H1 (cell line): ENCODE measurements around the gene FREM1. TPM values are rescaled to one million over a fixed set of nuclear protein-coding genes. Genes with fewer than 3 reads are reported as not detected.

Experiments
- CTCF ChIA-PET: fragments of 300-600 bp; sonication (Branson Sonifier 250); formaldehyde crosslinking; loops from one replicate; lab custom pipeline; 2021; ENCODE audit not compliant: partially characterized antibody; lab: Charles Lee
- POLR2A ChIA-PET: fragments of 300-600 bp; sonication (Branson Sonifier 250); formaldehyde crosslinking; loops from one replicate; lab custom pipeline; 2021; ENCODE audit warnings: inconsistent platforms; ENCODE audit not compliant: partially characterized antibody; lab: Charles Lee
- DNase-seq, 2 experiments: peaks; one replicate each; pipeline versions ENCODE4 v3.0.0 to v3.0.0-alpha.2; 2010 to 2022; ENCODE audit warnings: low spot score in 2 of 2, low read depth in 1 of 2, mixed read lengths in 1 of 2
- FAIRE-seq: peaks from 2 replicates; lab custom pipeline; 2011; peaks lifted over from hg19 to GRCh38; lab: Jason Lieb, UNC
- H2AFZ ChIP-seq: 2 replicates; pipeline ENCODE4 v1.8.1; 2012; ENCODE audit warnings: low read length, inconsistent platforms
- H2AK5ac ChIP-seq: 2 replicates; pipeline ENCODE4 v1.6.1; 2013; ENCODE audit warnings: low read depth, low read length
- H2BK120ac ChIP-seq: replicated peaks from 2 replicates; pipeline ENCODE3; 2013; ENCODE audit warnings: low read depth, low read length, inconsistent platforms
- H2BK12ac ChIP-seq: 2 replicates; pipeline ENCODE4 v1.6.1; 2013; ENCODE audit warnings: low read depth, low read length
- H2BK15ac ChIP-seq: 2 replicates; pipeline ENCODE4 v1.6.1; 2013; ENCODE audit warnings: low read length
- H2BK20ac ChIP-seq: 2 replicates; pipeline ENCODE4 v1.6.1; 2013; ENCODE audit warnings: low read length
- H2BK5ac ChIP-seq: 2 replicates; pipeline ENCODE4 v1.6.1; 2013; ENCODE audit warnings: low read depth, low read length
- H3K14ac ChIP-seq: 2 replicates; pipeline ENCODE4 v1.6.1; 2013; ENCODE audit warnings: inconsistent platforms; ENCODE audit not compliant: insufficient read length
- H3K18ac ChIP-seq: 2 replicates; pipeline ENCODE4 v1.6.1; 2013; ENCODE audit warnings: low read length; ENCODE audit errors: extremely low read depth
- H3K23ac ChIP-seq: 2 replicates; pipeline ENCODE4 v1.6.1; 2013; ENCODE audit warnings: inconsistent platforms; ENCODE audit not compliant: insufficient read length
- H3K23me2 ChIP-seq: 2 replicates; pipeline ENCODE4 v1.6.1; 2013; ENCODE audit warnings: low read depth, low read length
- H3K27ac ChIP-seq: 2 replicates; pipeline ENCODE4 v1.6.1; 2011; ENCODE audit warnings: low read depth, low read length, inconsistent platforms
- H3K27me3 ChIP-seq, 4 experiments: replicated peaks in 1 of 4; 1 replicate in 1 of 4; 2 replicates in 3 of 4; pipeline versions ENCODE4 v1.6.1 to v1.8.1; 2011 to 2013; ENCODE audit warnings: low read length in 3 of 4, mild to moderate bottlenecking in 3 of 4, inconsistent platforms in 2 of 4, mixed read lengths in 2 of 4, moderate library complexity in 1 of 4; ENCODE audit not compliant: control insufficient read depth in 3 of 4, insufficient read depth in 3 of 4; ENCODE audit errors: extremely low read depth in 1 of 4
- H3K36me3 ChIP-seq, 4 experiments: 2 replicates each; pipeline versions ENCODE4 v1.6.1 to v1.8.1; 2011 to 2013; ENCODE audit warnings: mild to moderate bottlenecking in 4 of 4, low read length in 3 of 4, moderate library complexity in 2 of 4, control low read depth in 1 of 4, inconsistent platforms in 1 of 4; ENCODE audit not compliant: insufficient read depth in 4 of 4, control insufficient read depth in 2 of 4
- H3K4ac ChIP-seq: replicated peaks from 2 replicates; pipeline ENCODE3; 2013; ENCODE audit warnings: low read length, low read depth, mixed read lengths, inconsistent platforms; ENCODE audit not compliant: insufficient read length
- H3K4me1 ChIP-seq, 4 experiments: replicated peaks in 1 of 4; 1 replicate in 1 of 4; 2 replicates in 3 of 4; pipeline versions ENCODE4 v1.6.1 to v1.8.1; 2011 to 2013; ENCODE audit warnings: low read length in 3 of 4, inconsistent platforms in 2 of 4, mixed read lengths in 1 of 4; ENCODE audit not compliant: insufficient read depth in 4 of 4, control insufficient read depth in 3 of 4
- H3K4me2 ChIP-seq, 2 experiments: 2 replicates each; pipeline versions ENCODE4 v1.6.1 to v1.8.1; 2011 to 2013; ENCODE audit warnings: low read depth in 2 of 2, low read length in 2 of 2, control low read depth in 1 of 2, inconsistent platforms in 1 of 2, mild to moderate bottlenecking in 1 of 2; ENCODE audit not compliant: insufficient read depth in 1 of 2
- H3K4me3 ChIP-seq, 4 experiments: fragments of 200-600, 300-600 bp in 1 of 4; sonication (generic), shearing (Covaris generic), sonication (Bioruptor Twin) in 1 of 4; 2 replicates each; pipeline versions ENCODE4 v1.5.1 to v1.8.1; 2011 to 2016; ENCODE audit warnings: low read length in 4 of 4, low read depth in 3 of 4, control low read depth in 2 of 4, inconsistent platforms in 2 of 4, mild to moderate bottlenecking in 2 of 4, mixed read lengths in 1 of 4, moderate library complexity in 1 of 4; ENCODE audit not compliant: insufficient read depth in 2 of 4; ENCODE audit errors: extremely low read depth in 1 of 4
- H3K56ac ChIP-seq: replicated peaks from 2 replicates; pipeline ENCODE3; 2013; ENCODE audit warnings: low read depth, mild to moderate bottlenecking, mixed read lengths, low read length, inconsistent platforms; ENCODE audit not compliant: insufficient read length
- H3K79me1 ChIP-seq: 2 replicates; pipeline ENCODE4 v1.6.1; 2013; ENCODE audit warnings: low read depth, low read length, control low read depth
- H3K79me2 ChIP-seq, 2 experiments: 2 replicates each; pipeline versions ENCODE4 v1.6.1 to v1.8.1; 2012 to 2013; ENCODE audit warnings: low read length in 2 of 2, mild to moderate bottlenecking in 2 of 2, inconsistent platforms in 1 of 2; ENCODE audit not compliant: insufficient read depth in 2 of 2, control insufficient read depth in 1 of 2
- H3K9ac ChIP-seq, 4 experiments: replicated peaks in 1 of 4; 1 replicate in 1 of 4; 2 replicates in 3 of 4; pipeline versions ENCODE4 v1.6.1 to v1.8.1; 2011 to 2013; ENCODE audit warnings: low read depth in 3 of 4, low read length in 3 of 4, control low read depth in 2 of 4, mild to moderate bottlenecking in 2 of 4, moderate library complexity in 2 of 4, inconsistent platforms in 1 of 4; ENCODE audit errors: extremely low read depth in 1 of 4
- H3K9me3 ChIP-seq, 2 experiments: 2 replicates each; pipeline versions ENCODE4 v1.6.1 to v1.8.1; 2012 to 2013; ENCODE audit warnings: mild to moderate bottlenecking in 2 of 2, moderate library complexity in 2 of 2, control low read depth in 1 of 2, inconsistent platforms in 1 of 2, low read depth in 1 of 2, low read length in 1 of 2, mixed read lengths in 1 of 2; ENCODE audit not compliant: insufficient read depth in 2 of 2
- H4K20me1 ChIP-seq, 2 experiments: replicated peaks in 1 of 2; 2 replicates each; pipeline versions ENCODE3 to v1.8.1; 2011 to 2013; ENCODE audit warnings: inconsistent platforms in 2 of 2, low read length in 2 of 2, mild to moderate bottlenecking in 1 of 2; ENCODE audit not compliant: insufficient read depth in 2 of 2, control insufficient read depth in 1 of 2
- H4K5ac ChIP-seq: 2 replicates; pipeline ENCODE4 v1.6.1; 2013; ENCODE audit warnings: low read length, low read depth, mixed read lengths, inconsistent platforms; ENCODE audit not compliant: insufficient read length
- H4K8ac ChIP-seq: 2 replicates; pipeline ENCODE4 v1.8.0; 2013; ENCODE audit warnings: mild to moderate bottlenecking, moderate library complexity, low read length, inconsistent platforms; ENCODE audit not compliant: insufficient read depth; ENCODE audit errors: extremely low read depth
- H4K91ac ChIP-seq: replicated peaks from 2 replicates; pipeline ENCODE3; 2013; ENCODE audit warnings: low read length, mixed read lengths, inconsistent platforms; ENCODE audit not compliant: insufficient read length
- CBX5 ChIP-seq: fragments of 300-800, 300-1000 bp; sonication (generic); IDR thresholded peaks from 2 replicates; pipeline ENCODE4 v1.7.1; 2016; ENCODE audit warnings: antibody characterized with exemption, low read length, low read depth
- PHF8 ChIP-seq: fragments of 200-600 bp; sonication (generic); conservative IDR thresholded peaks from 2 replicates; pipeline ENCODE4 v1.7.1; 2012; ENCODE audit warnings: low read depth, mild to moderate bottlenecking, inconsistent platforms, low read length, moderate library complexity
- WGBS, 2 experiments: shearing (Covaris generic) in 1 of 2; methylation state at CpG; one replicate each; pipeline versions ENCODE4 v1.1.6 to v1.1.7; 2013 to 2015; ENCODE audit warnings: low lambda C conversion rate in 2 of 2, mixed read lengths in 2 of 2, inconsistent platforms in 1 of 2, low coverage in 1 of 2, missing lambda C conversion rate in 1 of 2; ENCODE audit not compliant: insufficient replicate concordance in 2 of 2, insufficient coverage in 1 of 2, insufficient read length in 1 of 2; ENCODE audit errors: extremely low coverage in 1 of 2, missing lambda C conversion rate in 1 of 2; 5-methylcytosine and 5-hydroxymethylcytosine counted together
- polyA plus RNA-seq, 7 experiments: library from polyadenylated mRNA; depleted of rRNA in 3 of 7; stranded (reverse) in 5 of 7; unstranded in 2 of 7; fragments of >200 nt in 5 of 7; fragments of 200-250 nt in 2 of 7; gene quantifications; 1 replicate in 5 of 7; 2 replicates in 1 of 7; 4 replicates in 1 of 7; pipeline versions ENCODE4 v1.2.1 to v1.2.3, GENCODE V29; 2011 to 2013; ENCODE audit warnings: missing spikeins in 2 of 7, mixed read lengths in 2 of 7
- total RNA-seq: library from RNA; stranded (reverse); fragmentation: NEBNext Ultra II Directional; extraction: Animal tissue kit (Norgen Biotek cat#: 25700); gene quantifications from 2 replicates; pipeline ENCODE4 v1.2.1, GENCODE V29; 2021

The FREM1 gene
- total and polyA plus RNA-seq, 2 of the 8 experiments (the other 6 are each of a cell fraction or from before 2014, with no cell fraction given), result 2.6 to 3.1 TPM

DNA sequence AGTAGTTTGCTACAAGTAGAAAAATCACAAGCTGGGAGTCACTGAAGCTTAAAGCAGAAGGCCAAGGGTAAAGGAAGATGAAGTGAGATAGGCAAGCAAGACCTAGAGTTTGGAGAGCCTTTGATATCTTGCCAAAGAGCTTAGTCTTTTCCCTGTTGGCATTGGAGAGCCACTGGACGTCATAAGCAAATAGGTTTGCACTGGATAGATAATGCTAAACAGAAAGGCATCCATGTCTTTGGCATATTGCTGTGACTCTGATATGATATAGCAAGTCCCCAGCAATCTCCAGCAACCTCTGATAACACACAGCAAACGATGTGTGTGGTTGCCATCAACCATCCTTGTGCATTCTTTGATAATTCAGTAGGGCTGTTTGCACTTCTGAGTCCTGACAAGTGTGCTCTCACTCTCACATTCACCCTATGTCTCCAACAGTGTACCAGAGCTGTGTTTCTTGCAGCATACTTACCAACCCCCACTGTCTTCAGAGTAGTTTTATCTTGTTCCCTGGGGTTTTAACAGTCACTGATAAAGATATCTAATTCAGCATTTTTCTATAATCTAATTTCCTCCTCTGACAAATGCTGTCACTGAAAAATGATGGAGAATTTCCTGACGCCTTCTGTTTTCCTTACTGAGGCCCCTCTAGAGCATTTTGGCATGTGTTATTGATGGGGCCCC lies 16.9 kb upstream of the FREM1 start:
- Histone ChIP-seq H3K14ac (no peak overlapping the region), H3K23ac (no peak overlapping the region), H3K79me2 (no peaks in the 10 kb centered on the region), H3K27ac (no peak overlapping the region), H3K9ac (no peak overlapping the region), H3K23me2 (no peaks in the 10 kb centered on the region), H3K27me3 (no peaks in the 10 kb centered on the region), H2AK5ac (no peak overlapping the region), H3K4me3 (no peak overlapping the region), H4K5ac (no peak overlapping the region), H3K79me1 (no peaks in the 10 kb centered on the region), H3K4me2 (no peak overlapping the region), H3K4me1 (no peaks in the 10 kb centered on the region), H3K36me3 (no peaks in the 10 kb centered on the region), H4K8ac (no peak overlapping the region), H2BK5ac (no peak overlapping the region), H3K18ac (no peak overlapping the region), H3K4ac (no peak overlapping the region), H4K20me1 (no peaks in the 10 kb centered on the region), H4K91ac (no peak overlapping the region), H2BK15ac (no peak overlapping the region), H2AFZ (no peak overlapping the region), H2BK120ac (no peak overlapping the region), H3K56ac (no peak overlapping the region), H3K9me3 (no peaks in the 10 kb centered on the region), H2BK20ac (no peak overlapping the region), H2BK12ac (no peak overlapping the region)
- DNase-seq (no peak), FAIRE-seq (no peak)
- WGBS, 2 experiments, result 82% methylated on average over 3 of the region's 3 CpGs; no CpG with 5 or more reads in 1 of the 2 experiments
- CTCF ChIA-PET, result no interaction called here
- POLR2A ChIA-PET, result no interaction called here
- TF ChIP-seq PHF8 (no peak), CBX5 (no peak)
